Trophoblast cell (in vitro differentiated cells and primary cell): Measurements from ENCODE around the gene TMEM181.

Source experiments
- DNase-seq, 2 donors: peaks; one replicate each; pipeline ENCODE4 v3.0.0-alpha.2; 2016
- H2AFZ ChIP-seq: 2 replicates; pipeline ENCODE4 v1.6.1; 2013; ENCODE audit warnings: low read length, moderate library complexity, mild to moderate bottlenecking; ENCODE audit not compliant: insufficient read depth, poor library complexity
- H2AK5ac ChIP-seq: 2 replicates; pipeline ENCODE4 v1.6.1; 2013; ENCODE audit warnings: mild to moderate bottlenecking, low read length
- H2BK120ac ChIP-seq: 2 replicates; pipeline ENCODE4 v1.6.1; 2013; ENCODE audit warnings: low read length, mild to moderate bottlenecking, moderate library complexity; ENCODE audit not compliant: insufficient read depth, poor library complexity
- H2BK12ac ChIP-seq: 2 replicates; pipeline ENCODE4 v1.6.1; 2013; ENCODE audit warnings: mild to moderate bottlenecking, low read length, moderate library complexity
- H2BK5ac ChIP-seq: 2 replicates; pipeline ENCODE4 v1.6.1; 2013; ENCODE audit warnings: low read length, low read depth, moderate library complexity, mild to moderate bottlenecking; ENCODE audit not compliant: poor library complexity
- H3K14ac ChIP-seq: 2 replicates; pipeline ENCODE4 v1.6.1; 2013; ENCODE audit warnings: mild to moderate bottlenecking, low read length
- H3K18ac ChIP-seq: 2 replicates; pipeline ENCODE4 v1.6.1; 2013; ENCODE audit warnings: mild to moderate bottlenecking, low read length
- H3K23ac ChIP-seq: 2 replicates; pipeline ENCODE4 v1.6.1; 2013; ENCODE audit warnings: low read length
- H3K27ac ChIP-seq: 2 replicates; pipeline ENCODE4 v1.5.1; 2013; ENCODE audit warnings: low read depth, mild to moderate bottlenecking, inconsistent platforms, low read length, moderate library complexity
- H3K27me3 ChIP-seq: 2 replicates; pipeline ENCODE4 v1.6.1; 2013; ENCODE audit warnings: inconsistent platforms, mild to moderate bottlenecking, low read length, moderate library complexity; ENCODE audit not compliant: insufficient read depth
- H3K36me3 ChIP-seq, 2 experiments: 1 replicate in 1 of 2; 2 replicates in 1 of 2; pipeline ENCODE4 v1.6.1; 2013; ENCODE audit warnings: low read length in 2 of 2, mild to moderate bottlenecking in 2 of 2, moderate library complexity in 1 of 2; ENCODE audit not compliant: insufficient read depth in 2 of 2, control insufficient read depth in 1 of 2
- H3K4ac ChIP-seq: 2 replicates; pipeline ENCODE4 v1.6.1; 2013; ENCODE audit warnings: low read depth, mild to moderate bottlenecking, low read length, moderate library complexity
- H3K4me1 ChIP-seq, 2 experiments: 1 replicate in 1 of 2; 2 replicates in 1 of 2; pipeline ENCODE4 v1.6.1; 2013; ENCODE audit warnings: low read length in 2 of 2, mild to moderate bottlenecking in 2 of 2, moderate library complexity in 1 of 2; ENCODE audit not compliant: insufficient read depth in 2 of 2, control insufficient read depth in 1 of 2
- H3K4me2 ChIP-seq: 2 replicates; pipeline ENCODE4 v1.6.1; 2013; ENCODE audit warnings: inconsistent platforms, mild to moderate bottlenecking, low read length, moderate library complexity
- H3K4me3 ChIP-seq: 2 replicates; pipeline ENCODE4 v1.5.1; 2013; ENCODE audit warnings: mild to moderate bottlenecking, low read depth, low read length, inconsistent platforms
- H3K79me1 ChIP-seq: one replicate; pipeline ENCODE4 v1.6.1; 2013; ENCODE audit warnings: low read length
- H3K79me2 ChIP-seq: 2 replicates; pipeline ENCODE4 v1.6.1; 2013; ENCODE audit warnings: low read length, mild to moderate bottlenecking; ENCODE audit not compliant: control insufficient read depth, insufficient read depth, poor library complexity
- H3K9ac ChIP-seq: 2 replicates; pipeline ENCODE4 v1.6.1; 2013; ENCODE audit warnings: mild to moderate bottlenecking, low read length
- H3K9me3 ChIP-seq: 2 replicates; pipeline ENCODE4 v1.6.1; 2013; ENCODE audit warnings: low read depth, mild to moderate bottlenecking, control low read depth, inconsistent platforms, low read length; ENCODE audit not compliant: insufficient read depth
- H4K12ac ChIP-seq: 2 replicates; pipeline ENCODE4 v1.6.1; 2013; ENCODE audit warnings: low read depth, mild to moderate bottlenecking, low read length, moderate library complexity
- H4K8ac ChIP-seq: 2 replicates; pipeline ENCODE4 v1.6.1; 2013; ENCODE audit warnings: low read depth, mild to moderate bottlenecking, low read length, moderate library complexity
- H4K91ac ChIP-seq: one replicate; pipeline ENCODE4 v1.6.1; 2013; ENCODE audit warnings: low read depth, mild to moderate bottlenecking, low read length, moderate library complexity
- WGBS: extraction: QIAGEN DNeasy Blood & Tissue Kit; methylation state at CpG from one replicate; pipeline ENCODE4 v1.1.7; 2013; ENCODE audit warnings: missing lambda C conversion rate; ENCODE audit not compliant: insufficient read length, insufficient coverage; ENCODE audit errors: extremely low coverage; 5-methylcytosine and 5-hydroxymethylcytosine counted together

TMEM181 gene

DNA sequence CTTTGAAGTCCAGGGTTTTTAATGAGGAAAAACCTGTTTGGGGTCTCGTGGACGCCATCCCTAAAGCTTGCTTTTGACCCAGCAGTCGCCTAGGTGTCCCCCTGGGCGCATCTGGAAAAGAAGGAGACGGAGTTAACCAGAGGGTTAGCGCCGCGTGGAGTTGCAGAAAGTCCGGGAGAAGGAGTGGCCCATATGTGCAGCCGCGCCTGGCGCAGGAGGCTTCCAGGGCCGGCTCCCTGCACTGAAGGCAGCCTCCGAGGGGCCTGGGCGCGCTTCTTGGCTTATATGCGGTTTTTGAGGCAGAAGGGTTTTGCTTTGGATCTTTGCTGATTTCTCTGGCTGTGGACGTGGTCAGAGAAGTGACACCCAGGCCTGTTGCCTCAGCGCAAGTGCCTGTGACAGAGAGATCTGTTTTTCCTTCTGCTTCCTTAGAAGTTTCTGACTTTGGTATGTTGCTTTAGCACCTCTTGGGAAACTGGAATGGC lies 987 bp downstream of the TMEM181 start:
- Histone ChIP-seq H2BK120ac (peak overlapping the region; percentile 36), H3K79me1 (peaks cover 12% of the 10 kb centered on the region)
- WGBS, result no CpG with 5 or more reads among the region's 19 CpGs

DNA sequence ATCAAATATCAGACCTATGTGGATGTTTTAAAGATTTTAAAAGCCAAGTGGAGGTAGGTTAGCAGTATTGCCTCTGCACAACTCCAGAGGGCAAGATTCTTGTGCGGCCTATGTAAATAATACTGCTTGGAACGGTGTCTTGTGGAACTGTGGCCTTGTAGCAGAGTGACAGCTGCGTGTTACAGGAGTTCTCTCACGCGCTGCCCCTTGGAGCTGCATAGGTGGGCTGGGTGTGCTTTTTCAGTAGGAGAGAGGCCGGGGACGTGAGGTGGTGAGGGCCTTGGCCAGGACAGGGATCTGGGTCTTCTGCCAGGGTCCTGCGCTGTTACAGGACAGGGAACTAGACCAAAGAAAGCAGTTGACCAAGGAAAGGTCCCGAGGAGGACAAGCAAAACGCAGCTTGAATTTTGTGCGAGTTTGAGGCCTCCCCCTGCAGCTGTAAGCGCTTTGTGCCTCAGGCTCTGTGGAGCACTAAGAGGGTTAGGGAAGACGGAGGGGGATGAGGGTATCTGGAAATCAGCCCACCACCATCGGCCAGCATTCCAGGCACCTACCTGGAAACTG lies 1.5 kb downstream of the TMEM181 start:
- no peak for DNase-seq

More for the DNA sequence above, 987 bp downstream of the TMEM181 start:
- Histone ChIP-seq H3K4me2 (peak overlapping the region; percentile 96), H3K4me3 (peak overlapping the region; percentile 91), H2BK5ac (no peak overlapping the region), H4K12ac (no peak overlapping the region), H3K36me3 (no peaks in the 10 kb centered on the region), H3K4ac (peak overlapping the region; percentile 50), H2AK5ac (no peak overlapping the region), H2AFZ (peak overlapping the region; percentile 96), H3K4me1 (peaks cover 15 to 21% of the 10 kb centered on the region in 2 experiments), H4K91ac (peak overlapping the region; percentile 28), H2BK12ac (no peak overlapping the region), H3K9me3 (no peaks in the 10 kb centered on the region), H4K8ac (peak overlapping the region; percentile 2), H3K27ac (no peak overlapping the region), H3K23ac (no peak overlapping the region), H3K18ac (peak overlapping the region; percentile 58), H3K27me3 (no peaks in the 10 kb centered on the region), H3K14ac (peak overlapping the region; percentile 52), H3K79me2 (peaks cover 9% of the 10 kb centered on the region), H3K9ac (peak overlapping the region; percentile 6)
- DNase-seq, result peak; percentile 4 to 41

DNA sequence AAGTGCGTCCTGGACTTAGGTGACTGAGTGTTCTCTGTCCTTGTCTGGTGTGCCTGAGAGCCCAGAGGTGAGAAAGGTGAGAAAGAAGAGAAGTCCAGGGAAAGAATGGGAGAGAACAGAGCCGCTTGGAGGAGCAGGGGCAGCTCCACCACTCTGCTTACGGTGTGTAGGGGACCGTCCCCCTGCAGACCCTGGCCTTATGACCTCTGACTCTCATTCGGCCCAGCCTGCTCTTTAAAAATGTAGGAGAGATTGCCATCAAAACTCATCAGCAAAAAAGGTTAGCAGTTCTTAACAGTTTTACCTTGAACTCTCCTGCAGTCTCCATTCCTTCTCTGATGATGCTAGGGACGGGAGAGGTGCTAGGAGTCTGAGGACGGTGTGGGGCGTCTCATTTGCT lies 2.0 kb downstream of the TMEM181 start:
- H3K4me3 ChIP-seq, result no peak overlapping the region
- no peak overlapping the region for H3K9ac ChIP-seq
- H2AFZ ChIP-seq, result no peak overlapping the region
- H3K18ac ChIP-seq, result no peak overlapping the region
- H3K23ac ChIP-seq, result no peak overlapping the region
- H2BK120ac ChIP-seq, result no peak overlapping the region
- no peak overlapping the region for H4K8ac ChIP-seq
- DNase-seq, result no peak
- peaks cover 12% of the 10 kb centered on the region for H3K79me1 ChIP-seq
- no peak overlapping the region for H4K12ac ChIP-seq
- H3K79me2 ChIP-seq, result peaks cover 9% of the 10 kb centered on the region
- H3K4me2 ChIP-seq, result peak overlapping the region; percentile 17
- no peak overlapping the region for H4K91ac ChIP-seq
- H3K36me3 ChIP-seq, result no peaks in the 10 kb centered on the region
- H3K4me1 ChIP-seq, result peaks cover 15 to 21% of the 10 kb centered on the region in 2 experiments
- H2BK12ac ChIP-seq, result no peak overlapping the region
- no peaks in the 10 kb centered on the region for H3K27me3 ChIP-seq
- H3K14ac ChIP-seq, result no peak overlapping the region
- no peak overlapping the region for H3K27ac ChIP-seq
- H2BK5ac ChIP-seq, result no peak overlapping the region
- no peaks in the 10 kb centered on the region for H3K9me3 ChIP-seq
- WGBS, result no CpG with 5 or more reads among the region's 8 CpGs
- peak overlapping the region; percentile 43 for H3K4ac ChIP-seq
- no peak overlapping the region for H2AK5ac ChIP-seq

More for the DNA sequence above, 1.5 kb downstream of the TMEM181 start:
- Histone ChIP-seq H2BK5ac (no peak overlapping the region), H3K23ac (no peak overlapping the region), H3K27me3 (no peaks in the 10 kb centered on the region), H3K79me1 (peaks cover 12% of the 10 kb centered on the region), H3K9me3 (no peaks in the 10 kb centered on the region), H2AK5ac (no peak overlapping the region), H3K18ac (no peak overlapping the region), H3K4me3 (no peak overlapping the region), H3K36me3 (no peaks in the 10 kb centered on the region), H3K27ac (peak overlapping the region; percentile 18), H4K8ac (no peak overlapping the region), H3K4ac (peak overlapping the region; percentile 20), H3K4me1 (peaks cover 15 to 21% of the 10 kb centered on the region in 2 experiments), H4K91ac (no peak overlapping the region), H2BK120ac (no peak overlapping the region), H3K4me2 (peak overlapping the region; percentile 96), H4K12ac (peak overlapping the region; percentile 11), H3K79me2 (peaks cover 9% of the 10 kb centered on the region), H2AFZ (peak overlapping the region; percentile 17), H3K9ac (no peak overlapping the region), H2BK12ac (no peak overlapping the region), H3K14ac (peak overlapping the region; percentile 21)
- no CpG with 5 or more reads among the region's 14 CpGs for WGBS

DNA sequence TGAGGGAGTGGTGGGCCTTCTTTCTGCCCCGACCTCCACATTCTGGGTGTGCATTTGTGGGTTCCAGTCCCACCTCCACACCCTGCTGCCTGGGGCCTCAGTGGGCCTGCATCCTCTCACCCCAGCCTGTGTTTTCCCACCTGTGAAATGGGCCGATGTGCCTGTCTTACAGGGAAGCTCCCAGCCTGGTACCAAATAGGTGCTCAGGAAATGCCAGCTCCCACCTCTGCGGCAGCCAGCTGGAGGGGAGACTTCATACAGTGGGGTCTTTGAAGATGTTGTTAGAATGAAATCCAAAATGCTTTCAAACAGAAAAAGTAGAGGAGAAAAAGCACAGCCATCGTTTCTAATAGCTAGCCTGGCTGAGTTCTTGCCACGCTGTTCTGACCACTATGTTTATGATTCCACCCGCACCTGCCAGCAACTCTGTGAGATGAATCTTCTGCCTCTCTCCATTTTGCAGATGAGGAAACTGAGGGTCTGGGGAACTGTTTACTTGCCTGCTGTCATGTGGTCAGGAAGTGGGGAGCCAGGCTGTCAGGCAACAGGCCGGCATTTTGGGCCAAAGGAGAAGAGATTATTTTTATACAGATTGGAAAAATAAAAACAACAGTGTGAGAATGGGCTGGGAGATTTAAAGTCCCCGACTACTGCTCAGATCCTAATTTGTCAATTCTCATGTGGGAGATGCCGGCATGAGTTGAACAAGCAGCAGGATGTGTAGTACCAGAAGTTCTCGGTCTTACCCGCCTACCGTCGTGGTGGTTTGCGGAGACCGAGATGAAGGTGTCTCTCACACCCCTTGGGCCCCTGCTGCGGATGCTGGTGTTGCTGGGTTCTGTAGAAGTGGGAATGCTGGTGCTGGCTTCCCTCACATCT lies 4.6 kb downstream of the TMEM181 start:
- H2BK12ac ChIP-seq, result no peak overlapping the region
- H3K4me1 ChIP-seq, result peaks cover 15 to 21% of the 10 kb centered on the region in 2 experiments
- no peak overlapping the region for H3K27ac ChIP-seq
- WGBS, result no CpG with 5 or more reads among the region's 16 CpGs
- H4K12ac ChIP-seq, result no peak overlapping the region
- H3K79me2 ChIP-seq, result peaks cover 11% of the 10 kb centered on the region
- no peak overlapping the region for H4K8ac ChIP-seq
- peak overlapping the region; percentile 22 for H3K18ac ChIP-seq
- no peaks in the 10 kb centered on the region for H3K27me3 ChIP-seq
- H3K4ac ChIP-seq, result peak overlapping the region; percentile 61
- no peak for DNase-seq
- no peak overlapping the region for H2BK120ac ChIP-seq
- no peak overlapping the region for H3K14ac ChIP-seq
- H3K36me3 ChIP-seq, result no peaks in the 10 kb centered on the region
- no peak overlapping the region for H2AFZ ChIP-seq
- no peak overlapping the region for H2BK5ac ChIP-seq
- H3K79me1 ChIP-seq, result peaks cover 11% of the 10 kb centered on the region
- H3K23ac ChIP-seq, result no peak overlapping the region
- no peak overlapping the region for H3K4me2 ChIP-seq
- H3K4me3 ChIP-seq, result no peak overlapping the region
- no peak overlapping the region for H3K9ac ChIP-seq
- H4K91ac ChIP-seq, result no peak overlapping the region
- H3K9me3 ChIP-seq, result no peaks in the 10 kb centered on the region
- no peak overlapping the region for H2AK5ac ChIP-seq
